DND-41 (cell line): ENCODE data around the gene ANKRD11.

Experiments used
- ATAC-seq: fragments of 200-7000 bp; cut with Tn5 transposase; 3 replicates; pipeline ENCODE4 v1.9.1; 2021; ENCODE audit warnings: low read depth; ENCODE audit not compliant: insufficient read depth
- DNase-seq: peaks from one replicate; pipeline ENCODE4 v3.0.0-alpha.2; 2020
- H2AFZ ChIP-seq: 2 replicates; pipeline ENCODE4 v1.6.0; 2012; ENCODE audit warnings: low read depth, low read length
- H3K27ac ChIP-seq: 2 replicates; pipeline ENCODE4 v1.5.1; 2012; ENCODE audit warnings: low read length, inconsistent platforms
- H3K27me3 ChIP-seq: fragments of 200-600 bp; sonication (generic); 2 replicates; pipeline ENCODE4 v1.6.0; 2012; ENCODE audit warnings: low read length, mild to moderate bottlenecking, inconsistent platforms; ENCODE audit not compliant: insufficient read depth, poor library complexity
- H3K36me3 ChIP-seq: 2 replicates; pipeline ENCODE4 v1.5.1; 2012; ENCODE audit warnings: low read length, inconsistent platforms; ENCODE audit not compliant: insufficient read depth
- H3K4me1 ChIP-seq: 2 replicates; pipeline ENCODE4 v1.5.1; 2012; ENCODE audit warnings: mild to moderate bottlenecking, low read length; ENCODE audit not compliant: insufficient read depth
- H3K4me2 ChIP-seq: 2 replicates; pipeline ENCODE4 v1.6.0; 2012; ENCODE audit warnings: mild to moderate bottlenecking, moderate library complexity, low read length, inconsistent platforms; ENCODE audit not compliant: insufficient read depth
- H3K4me3 ChIP-seq, 2 experiments: fragments of 200-600 bp in 1 of 2; shearing (Covaris generic) in 1 of 2; 2 replicates each; pipeline ENCODE4 v1.5.1; 2012 to 2016; ENCODE audit warnings: inconsistent platforms in 2 of 2, low read length in 2 of 2, mild to moderate bottlenecking in 2 of 2, low read depth in 1 of 2, moderate library complexity in 1 of 2
- H3K79me2 ChIP-seq: 2 replicates; pipeline ENCODE4 v1.6.0; 2012; ENCODE audit warnings: low read length, inconsistent platforms; ENCODE audit not compliant: insufficient read depth
- H3K9ac ChIP-seq: 2 replicates; pipeline ENCODE4 v1.6.0; 2012; ENCODE audit warnings: low read depth, mild to moderate bottlenecking, inconsistent platforms, low read length, moderate library complexity
- H3K9me3 ChIP-seq: 2 replicates; pipeline ENCODE4 v1.5.1; 2012; ENCODE audit warnings: low read length, moderate library complexity, mild to moderate bottlenecking, inconsistent platforms; ENCODE audit not compliant: insufficient read depth, severe bottlenecking
- H4K20me1 ChIP-seq: 2 replicates; pipeline ENCODE4 v1.6.0; 2012; ENCODE audit warnings: low read length; ENCODE audit not compliant: insufficient read depth
- EZH2 ChIP-seq: IDR thresholded peaks from 3 replicates; pipeline ENCODE4 v1.6.1; 2012; ENCODE audit warnings: borderline replicate concordance, low read depth, mild to moderate bottlenecking, moderate library complexity, low read length, inconsistent platforms; ENCODE audit not compliant: severe bottlenecking
- TF ChIP-seq, protein P1 (sequence below): IDR thresholded peaks from 2 replicates; pipeline ENCODE4 v1.5.1; 2012; ENCODE audit warnings: borderline replicate concordance, low read length, moderate library complexity, mild to moderate bottlenecking; ENCODE audit not compliant: poor library complexity, severe bottlenecking; ENCODE audit errors: extremely low read depth

The ANKRD11 gene

DNA sequence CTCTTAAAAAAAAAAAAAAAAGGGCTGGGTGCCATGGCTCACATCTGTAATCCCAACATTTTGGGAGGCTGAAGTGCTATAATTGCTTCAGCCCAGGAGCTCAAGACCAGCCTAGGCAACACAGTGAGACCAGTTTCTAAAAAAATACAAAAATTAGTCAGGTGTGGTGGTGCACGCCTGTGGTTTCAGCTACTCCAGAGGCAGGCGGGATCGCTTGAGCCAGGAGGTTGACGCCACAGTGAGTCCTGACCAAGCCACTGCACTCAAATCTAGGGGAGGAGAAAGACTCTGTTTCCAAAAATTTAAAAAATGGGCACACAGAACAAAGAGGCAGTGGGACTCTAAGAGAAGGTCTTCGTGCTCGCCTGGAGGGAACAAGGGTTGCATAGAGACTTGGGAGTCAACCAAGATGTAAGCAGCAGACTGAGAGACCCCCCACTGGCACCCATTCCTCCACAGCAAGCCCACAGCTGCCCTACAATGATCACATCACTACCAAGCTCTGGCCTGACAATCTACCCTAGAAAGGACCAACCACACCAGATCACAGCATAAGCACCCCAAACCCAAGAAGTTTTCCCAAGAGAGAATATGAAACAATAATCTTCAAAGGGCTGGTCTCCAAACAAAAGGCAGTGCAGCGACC is 121.6 kb downstream of the ANKRD11 start:
- peaks cover 98% of the 10 kb centered on the region for H4K20me1 ChIP-seq

DNA sequence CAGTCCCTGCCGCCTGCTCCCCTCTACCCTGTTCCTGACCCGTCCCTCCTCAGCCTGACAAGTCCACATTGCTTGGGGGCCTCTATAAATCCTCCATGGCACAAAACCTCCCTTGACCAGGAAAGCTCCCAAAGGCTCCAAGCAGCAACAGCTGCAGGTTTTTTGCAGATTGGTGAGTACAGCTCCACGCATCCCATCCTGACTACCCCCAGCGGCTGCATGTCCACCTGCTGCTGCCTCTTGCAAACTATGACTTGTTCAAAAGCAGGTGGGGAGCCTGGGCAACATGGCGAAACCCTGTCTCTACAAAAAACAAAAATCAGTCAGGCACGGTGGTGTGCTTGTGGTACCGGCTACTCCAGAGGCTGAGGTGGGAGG is 122.8 kb downstream of the ANKRD11 start:
- no peaks in the 10 kb centered on the region for H3K9me3 ChIP-seq
- H2AFZ ChIP-seq: no peak overlapping the region
- ATAC-seq: no peak
- no peaks in the 10 kb centered on the region for H3K27me3 ChIP-seq
- peaks cover 90% of the 10 kb centered on the region for H4K20me1 ChIP-seq
- no peak for DNase-seq
- no peak overlapping the region for H3K4me3 ChIP-seq
- H3K79me2 ChIP-seq: peaks cover 99% of the 10 kb centered on the region
- H3K36me3 ChIP-seq: peaks cover 45% of the 10 kb centered on the region
- TF ChIP-seq EZH2: no peak
- TF ChIP-seq, protein P1, sequence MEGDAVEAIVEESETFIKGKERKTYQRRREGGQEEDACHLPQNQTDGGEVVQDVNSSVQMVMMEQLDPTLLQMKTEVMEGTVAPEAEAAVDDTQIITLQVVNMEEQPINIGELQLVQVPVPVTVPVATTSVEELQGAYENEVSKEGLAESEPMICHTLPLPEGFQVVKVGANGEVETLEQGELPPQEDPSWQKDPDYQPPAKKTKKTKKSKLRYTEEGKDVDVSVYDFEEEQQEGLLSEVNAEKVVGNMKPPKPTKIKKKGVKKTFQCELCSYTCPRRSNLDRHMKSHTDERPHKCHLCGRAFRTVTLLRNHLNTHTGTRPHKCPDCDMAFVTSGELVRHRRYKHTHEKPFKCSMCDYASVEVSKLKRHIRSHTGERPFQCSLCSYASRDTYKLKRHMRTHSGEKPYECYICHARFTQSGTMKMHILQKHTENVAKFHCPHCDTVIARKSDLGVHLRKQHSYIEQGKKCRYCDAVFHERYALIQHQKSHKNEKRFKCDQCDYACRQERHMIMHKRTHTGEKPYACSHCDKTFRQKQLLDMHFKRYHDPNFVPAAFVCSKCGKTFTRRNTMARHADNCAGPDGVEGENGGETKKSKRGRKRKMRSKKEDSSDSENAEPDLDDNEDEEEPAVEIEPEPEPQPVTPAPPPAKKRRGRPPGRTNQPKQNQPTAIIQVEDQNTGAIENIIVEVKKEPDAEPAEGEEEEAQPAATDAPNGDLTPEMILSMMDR: no peak
- H3K4me1 ChIP-seq: peaks cover 36% of the 10 kb centered on the region
- H3K9ac ChIP-seq: no peak overlapping the region
- no peak overlapping the region for H3K27ac ChIP-seq
- no peak overlapping the region for H3K4me2 ChIP-seq

More for the DNA sequence above, 121.6 kb downstream of the ANKRD11 start:
- Histone ChIP-seq H3K36me3 (peaks cover 57% of the 10 kb centered on the region), H3K4me2 (no peak overlapping the region), H3K27me3 (no peaks in the 10 kb centered on the region), H3K4me1 (peaks cover 29% of the 10 kb centered on the region), H3K4me3 (no peak overlapping the region), H2AFZ (no peak overlapping the region), H3K9ac (no peak overlapping the region), H3K9me3 (no peaks in the 10 kb centered on the region), H3K27ac (no peak overlapping the region), H3K79me2 (peaks cover 100% of the 10 kb centered on the region)
- ATAC-seq (no peak), DNase-seq (no peak)
- TF ChIP-seq, protein P1: no peak
- TF ChIP-seq EZH2: no peak

DNA sequence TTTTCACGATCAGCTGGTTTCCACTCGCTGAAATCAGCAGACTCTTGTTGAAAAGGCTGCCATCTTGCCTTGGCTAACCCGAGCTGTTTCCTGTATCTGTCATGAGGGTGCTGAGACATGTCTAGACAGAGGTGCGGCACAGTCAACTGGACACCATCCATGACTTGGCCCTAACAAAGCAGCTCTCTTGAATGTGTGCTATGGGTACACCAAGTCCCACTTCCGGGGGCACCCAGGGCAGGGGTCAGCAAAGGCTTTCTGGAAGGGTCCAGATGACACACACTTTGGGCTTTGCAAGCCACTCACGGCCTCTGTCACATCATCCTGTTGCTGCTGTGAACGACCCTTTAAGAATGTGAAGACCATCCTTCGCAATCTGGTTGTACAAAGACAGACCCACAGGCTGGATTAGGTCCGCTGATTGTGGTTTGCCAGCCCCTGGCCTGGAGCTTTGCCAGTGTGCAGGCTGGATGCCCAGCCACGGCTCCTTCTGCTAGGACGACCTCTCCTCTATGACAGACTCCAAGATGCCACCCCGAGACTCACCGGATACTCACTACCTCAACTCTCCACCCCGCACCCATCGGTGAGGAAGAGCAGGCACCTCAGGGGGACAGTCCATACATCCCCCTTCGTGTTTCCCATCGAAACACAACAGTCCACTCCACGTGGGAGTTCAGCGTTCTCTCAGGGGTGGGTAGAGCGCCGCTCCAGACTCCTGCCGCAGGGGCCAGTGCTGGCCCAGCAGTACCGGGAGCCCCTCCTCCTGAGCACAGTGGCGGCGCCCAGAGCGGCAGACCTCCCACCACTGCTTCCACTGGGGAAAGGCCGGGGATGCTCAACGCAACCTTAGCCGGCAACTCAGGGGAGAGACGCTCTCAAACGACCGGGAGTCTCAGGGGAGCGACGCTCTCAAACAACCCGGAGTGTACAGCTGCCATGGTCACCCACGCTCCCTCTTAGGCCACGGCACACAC is 123.5 kb downstream of the ANKRD11 start:
- Histone ChIP-seq H3K79me2 (peaks cover 99% of the 10 kb centered on the region), H3K27me3 (no peaks in the 10 kb centered on the region), H3K9me3 (no peaks in the 10 kb centered on the region), H3K4me1 (peaks cover 42% of the 10 kb centered on the region), H2AFZ (no peak overlapping the region), H3K9ac (no peak overlapping the region), H3K4me3 (no peak overlapping the region), H3K36me3 (peaks cover 39% of the 10 kb centered on the region), H3K4me2 (no peak overlapping the region), H4K20me1 (peaks cover 88% of the 10 kb centered on the region), H3K27ac (no peak overlapping the region)
- no peak for ATAC-seq
- DNase-seq: no peak
- no peak for TF ChIP-seq EZH2
- TF ChIP-seq, protein P1: no peak
